ENCODE results near the gene PPP1R15B. TPM values are rescaled to one million over a fixed set of nuclear protein-coding genes. Genes with fewer than 3 reads are reported as not detected.

Gene PPP1R15B
- total RNA-seq, 1 experiment from 2014 or later: 45.9 TPM

DNA sequence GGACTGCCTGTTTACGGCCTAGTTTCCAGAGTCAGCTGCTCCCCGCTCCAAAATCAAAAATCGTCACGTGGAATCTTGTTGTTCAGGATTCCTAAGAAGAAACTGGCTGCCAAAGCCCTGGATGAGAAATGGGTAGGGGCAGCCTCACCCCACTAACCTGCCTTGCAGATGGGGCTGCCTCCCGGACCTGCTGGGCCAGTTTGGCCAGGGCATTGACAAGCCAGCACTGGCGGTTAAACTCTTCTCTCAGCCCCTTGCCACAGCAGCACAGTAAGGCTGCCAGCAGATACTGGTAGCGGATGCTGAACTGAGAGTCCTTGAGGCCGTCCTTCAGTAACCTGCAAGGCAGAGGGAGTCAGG, 31.6 kb upstream of the PPP1R15B start:
- Histone ChIP-seq H3K18ac (ENCODE audit: insufficient read length, low read depth, low read length) (no peak overlapping the region), H3K56ac (ENCODE audit: insufficient read length, low read depth, low read length) (no peak overlapping the region), H2BK5ac (ENCODE audit: insufficient read length, low read length) (no peak overlapping the region), H3K79me1 (ENCODE audit: insufficient read depth, low read depth, low read length, poor library complexity, severe bottlenecking) (no peaks in the 10 kb centered on the region), H3T11ph (ENCODE audit: low read length) (no peak overlapping the region), H3K4ac (ENCODE audit: low read depth, low read length) (no peak overlapping the region), H4K5ac (ENCODE audit: insufficient read length, low read depth, low read length) (no peak overlapping the region), H3K9ac (ENCODE audit: extremely low read depth, insufficient read length, low read length) (no peak overlapping the region), H4K91ac (ENCODE audit: insufficient read length, low read depth, low read length) (no peak overlapping the region), H2AK5ac (ENCODE audit: insufficient read length, low read length) (no peak overlapping the region), H3K23ac (ENCODE audit: insufficient read length, low read depth, low read length) (no peak overlapping the region), H2BK20ac (ENCODE audit: low read depth, low read length, poor library complexity, severe bottlenecking) (no peak overlapping the region), H4K20me1 (ENCODE audit: control insufficient read depth, insufficient read depth, insufficient read length) (peaks cover under 1% of the 10 kb centered on the region), H2BK120ac (ENCODE audit: low read depth, low read length, poor library complexity, severe bottlenecking) (no peak overlapping the region), H3K23me2 (ENCODE audit: insufficient read length, low read depth, low read length, poor library complexity, severe bottlenecking) (no peaks in the 10 kb centered on the region), H3K14ac (ENCODE audit: insufficient read depth, low read length) (no peak overlapping the region), H3K4me2 (ENCODE audit: insufficient read depth, insufficient read length, low read length) (no peak overlapping the region), H4K8ac (replicated peaks; ENCODE audit: insufficient read length, low read depth, low read length) (no peak overlapping the region), H3K9me3 (ENCODE audit: control insufficient read depth, low read depth, low read length) (no peaks in the 10 kb centered on the region), H2BK15ac (ENCODE audit: low read depth, low read length) (no peak overlapping the region), H3K4me1 (ENCODE audit: insufficient read depth, low read length) (no peaks in the 10 kb centered on the region; the same call in 1 of the 2 replicates), H3K79me2 (ENCODE audit: insufficient read depth, low read length) (no peaks in the 10 kb centered on the region), H2BK12ac (ENCODE audit: insufficient read length, low read depth, low read length) (no peak overlapping the region), H3K27ac (ENCODE audit: insufficient read length, low read depth, low read length) (no peak overlapping the region), H3K27me3 (ENCODE audit: insufficient read depth, low read length) (no peaks in the 10 kb centered on the region), H2AFZ (ENCODE audit: low read length) (no peak overlapping the region)
- H3K27me3 Mint-ChIP-seq (ENCODE audit: low read depth): no peaks in the 10 kb centered on the region
- no CpG with 5 or more reads among the region's 8 CpGs for WGBS (ENCODE audit: extremely low coverage, insufficient read length, low lambda C conversion rate)
- H3K4me1 Mint-ChIP-seq: peaks cover 6 to 14% of the 10 kb centered on the region in 2 experiments
- no peak overlapping the region for H3K4me3 Mint-ChIP-seq
- TF ChIP-seq, protein P1, sequence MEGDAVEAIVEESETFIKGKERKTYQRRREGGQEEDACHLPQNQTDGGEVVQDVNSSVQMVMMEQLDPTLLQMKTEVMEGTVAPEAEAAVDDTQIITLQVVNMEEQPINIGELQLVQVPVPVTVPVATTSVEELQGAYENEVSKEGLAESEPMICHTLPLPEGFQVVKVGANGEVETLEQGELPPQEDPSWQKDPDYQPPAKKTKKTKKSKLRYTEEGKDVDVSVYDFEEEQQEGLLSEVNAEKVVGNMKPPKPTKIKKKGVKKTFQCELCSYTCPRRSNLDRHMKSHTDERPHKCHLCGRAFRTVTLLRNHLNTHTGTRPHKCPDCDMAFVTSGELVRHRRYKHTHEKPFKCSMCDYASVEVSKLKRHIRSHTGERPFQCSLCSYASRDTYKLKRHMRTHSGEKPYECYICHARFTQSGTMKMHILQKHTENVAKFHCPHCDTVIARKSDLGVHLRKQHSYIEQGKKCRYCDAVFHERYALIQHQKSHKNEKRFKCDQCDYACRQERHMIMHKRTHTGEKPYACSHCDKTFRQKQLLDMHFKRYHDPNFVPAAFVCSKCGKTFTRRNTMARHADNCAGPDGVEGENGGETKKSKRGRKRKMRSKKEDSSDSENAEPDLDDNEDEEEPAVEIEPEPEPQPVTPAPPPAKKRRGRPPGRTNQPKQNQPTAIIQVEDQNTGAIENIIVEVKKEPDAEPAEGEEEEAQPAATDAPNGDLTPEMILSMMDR (conservative IDR thresholded peaks at IDR 0.05): no peak
- no peak overlapping the region for H3K27ac Mint-ChIP-seq
- no peak for DNase-seq
- peaks cover 16 to 42% (median 28%) of the 10 kb centered on the region in 3 experiments; a peak in 6 of 7 replicates for H3K36me3 Mint-ChIP-seq (ENCODE audit: insufficient read depth in 1 of 3, low read depth in 3 of 3)
- no peaks in the 10 kb centered on the region for H3K9me3 Mint-ChIP-seq
